Limb (tissue), 2 donors: ENCODE data around the gene SLC2A8.

Source experiments
- DNase-seq, 2 donors: peaks; one replicate each; pipeline ENCODE4 v3.0.0-alpha.2; 2016; ENCODE audit errors: extremely low spot score in 2 of 2

Gene SLC2A8

DNA sequence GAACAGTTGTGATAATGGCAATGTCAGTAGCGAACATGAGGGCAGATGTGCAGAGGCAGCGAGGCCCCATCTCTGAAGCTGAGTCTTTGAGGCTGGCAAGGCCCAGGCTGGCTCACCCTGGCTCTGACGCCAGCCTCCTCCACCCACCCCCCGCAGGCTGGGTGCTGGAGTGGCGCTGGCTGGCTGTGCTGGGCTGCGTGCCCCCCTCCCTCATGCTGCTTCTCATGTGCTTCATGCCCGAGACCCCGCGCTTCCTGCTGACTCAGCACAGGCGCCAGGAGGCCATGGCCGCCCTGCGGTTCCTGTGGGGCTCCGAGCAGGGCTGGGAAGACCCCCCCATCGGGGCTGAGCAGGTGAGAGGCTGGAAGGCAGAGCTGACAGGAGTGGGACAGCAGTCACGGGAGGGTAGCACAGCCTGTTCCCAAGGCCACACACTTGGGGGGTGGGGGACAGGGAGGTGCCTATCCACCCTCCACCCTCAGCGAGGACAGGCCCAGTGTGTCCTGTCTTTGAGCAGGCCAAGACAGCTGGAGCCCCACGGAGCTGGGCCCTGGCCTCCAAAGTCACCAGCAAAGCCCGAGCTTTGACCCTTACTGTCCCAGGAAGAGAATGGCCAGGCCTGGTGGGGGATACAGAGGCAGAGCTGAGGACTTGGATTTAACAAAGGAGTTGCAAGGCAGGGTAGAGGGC, 5.6 kb downstream of the SLC2A8 start:
- no peak for DNase-seq

DNA sequence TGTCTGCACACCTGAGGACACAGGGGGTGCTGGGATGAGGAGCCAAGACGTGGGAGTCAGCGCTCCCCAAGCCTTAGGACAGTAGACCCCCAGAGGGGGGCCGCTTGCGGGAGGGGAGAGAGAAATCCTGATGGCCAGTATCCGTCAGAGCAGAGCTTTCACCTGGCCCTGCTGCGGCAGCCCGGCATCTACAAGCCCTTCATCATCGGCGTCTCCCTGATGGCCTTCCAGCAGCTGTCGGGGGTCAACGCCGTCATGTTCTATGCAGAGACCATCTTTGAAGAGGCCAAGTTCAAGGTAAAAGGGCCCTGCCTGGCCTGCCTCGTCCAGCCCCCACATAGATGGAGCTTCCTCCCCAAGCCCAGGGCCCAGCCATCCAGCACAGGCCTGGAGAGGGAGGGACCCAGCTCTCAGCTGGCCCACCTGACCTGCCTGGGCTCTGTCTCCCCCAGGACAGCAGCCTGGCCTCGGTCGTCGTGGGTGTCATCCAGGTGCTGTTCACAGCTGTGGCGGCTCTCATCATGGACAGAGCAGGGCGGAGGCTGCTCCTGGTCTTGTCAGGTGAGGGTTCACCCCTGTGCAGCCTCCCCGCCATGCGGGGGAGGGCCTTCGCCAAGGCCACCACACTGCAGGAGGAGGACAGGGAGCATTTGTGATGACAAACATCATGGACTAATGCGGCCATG, 6.7 kb downstream of the SLC2A8 start:
- DNase-seq, result no peak

DNA sequence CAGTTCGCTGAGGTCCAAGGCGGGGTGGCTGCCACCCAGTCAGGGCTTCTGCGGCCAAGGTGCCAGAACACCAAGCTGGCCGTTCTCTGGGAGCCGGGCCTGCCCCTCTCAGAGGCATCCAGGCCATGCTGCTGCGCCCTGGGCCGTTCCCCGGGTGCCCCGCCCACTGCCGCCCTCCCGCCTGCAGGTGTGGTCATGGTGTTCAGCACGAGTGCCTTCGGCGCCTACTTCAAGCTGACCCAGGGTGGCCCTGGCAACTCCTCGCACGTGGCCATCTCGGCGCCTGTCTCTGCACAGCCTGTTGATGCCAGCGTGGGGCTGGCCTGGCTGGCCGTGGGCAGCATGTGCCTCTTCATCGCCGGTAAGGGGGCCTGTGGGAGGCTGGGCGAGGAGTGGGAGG, 7.7 kb downstream of the SLC2A8 start:
- no peak for DNase-seq

DNA sequence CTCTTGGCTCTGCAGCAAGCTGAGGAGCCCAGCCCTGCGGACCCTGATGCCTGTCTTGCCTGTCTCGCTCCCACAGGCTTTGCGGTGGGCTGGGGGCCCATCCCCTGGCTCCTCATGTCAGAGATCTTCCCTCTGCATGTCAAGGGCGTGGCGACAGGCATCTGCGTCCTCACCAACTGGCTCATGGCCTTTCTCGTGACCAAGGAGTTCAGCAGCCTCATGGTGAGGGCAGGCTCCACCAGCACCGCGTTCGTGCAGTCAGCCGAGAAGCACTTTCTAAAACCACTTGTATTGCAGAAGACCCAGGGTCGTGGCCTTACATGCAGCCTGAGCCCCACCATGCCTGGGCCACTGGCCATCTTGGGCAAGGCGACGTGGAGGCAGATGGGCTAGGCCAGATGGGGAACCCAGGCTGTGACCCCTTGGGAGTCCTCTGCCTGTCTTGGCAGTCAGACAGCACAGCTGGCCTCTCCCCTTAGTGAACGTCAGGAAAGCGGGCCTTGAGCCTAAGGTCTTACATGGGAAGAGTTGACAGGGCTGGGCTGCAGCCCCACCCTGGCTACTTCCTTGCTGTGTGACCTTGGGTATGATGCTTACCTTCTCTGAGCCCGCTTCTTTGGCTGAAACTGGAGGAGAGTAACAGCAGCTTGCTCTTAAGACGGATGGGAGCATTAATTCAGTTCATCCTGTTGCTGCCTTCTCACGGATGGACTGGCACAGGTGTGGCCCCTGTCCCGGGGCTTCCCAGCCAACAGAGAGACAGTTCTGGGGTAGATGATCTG, 8.6 kb downstream of the SLC2A8 start:
- no peak for DNase-seq

DNA sequence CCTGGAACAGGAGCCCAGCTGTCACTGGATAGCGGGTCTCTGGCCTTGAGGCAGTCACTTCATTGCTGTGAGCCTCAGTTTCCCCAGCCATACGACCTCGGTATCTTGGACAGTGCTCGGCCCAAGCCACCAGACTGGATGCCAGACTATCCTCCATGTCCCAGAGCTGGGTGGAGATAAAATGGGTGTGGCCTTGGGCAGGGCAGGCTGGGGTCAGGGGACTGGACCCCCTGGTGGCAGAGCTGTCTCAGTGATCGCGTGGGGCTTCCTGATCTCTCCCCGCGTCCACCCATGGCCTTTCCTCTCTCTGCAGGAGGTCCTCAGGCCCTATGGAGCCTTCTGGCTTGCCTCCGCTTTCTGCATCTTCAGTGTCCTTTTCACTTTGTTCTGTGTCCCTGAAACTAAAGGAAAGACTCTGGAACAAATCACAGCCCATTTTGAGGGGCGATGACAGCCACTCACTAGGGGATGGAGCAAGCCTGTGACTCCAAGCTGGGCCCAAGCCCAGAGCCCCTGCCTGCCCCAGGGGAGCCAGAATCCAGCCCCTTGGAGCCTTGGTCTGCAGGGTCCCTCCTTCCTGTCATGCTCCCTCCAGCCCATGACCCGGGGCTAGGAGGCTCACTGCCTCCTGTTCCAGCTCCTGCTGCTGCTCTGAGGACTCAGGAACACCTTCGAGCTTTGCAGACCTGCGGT, 10.0 kb downstream of the SLC2A8 start:
- no peak for DNase-seq

DNA sequence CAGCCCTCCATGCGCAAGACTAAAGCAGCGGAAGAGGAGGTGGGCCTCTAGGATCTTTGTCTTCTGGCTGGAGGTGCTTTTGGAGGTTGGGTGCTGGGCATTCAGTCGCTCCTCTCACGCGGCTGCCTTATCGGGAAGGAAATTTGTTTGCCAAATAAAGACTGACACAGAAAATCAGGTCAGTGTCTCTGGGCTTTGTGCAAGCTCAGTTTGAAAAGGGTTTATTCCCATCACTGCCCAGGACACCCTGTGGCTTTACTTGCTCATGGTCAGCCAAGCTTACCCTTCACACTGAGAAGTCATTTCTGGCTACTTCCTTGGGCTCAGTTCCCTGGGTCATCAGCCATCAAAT, 10.5 kb downstream of the SLC2A8 start:
- DNase-seq, result no peak

DNA sequence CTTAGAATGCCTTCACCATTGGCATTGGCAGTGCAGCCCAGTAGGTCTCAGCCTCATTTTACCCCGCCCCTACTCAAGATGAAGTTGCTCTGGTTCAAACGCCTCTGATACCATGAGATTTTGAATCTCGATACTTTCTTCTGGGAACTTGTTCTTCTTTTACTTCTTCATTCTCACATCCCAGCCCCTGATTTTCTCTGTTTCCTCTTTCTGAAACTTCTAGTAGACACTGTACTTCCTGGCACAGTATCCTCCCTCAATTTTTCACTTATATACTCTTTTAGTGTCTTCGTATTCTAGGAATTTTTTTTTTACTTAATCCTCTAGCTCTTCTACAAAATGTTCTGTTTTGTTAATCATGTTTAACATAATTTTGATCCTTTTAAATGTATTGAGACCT, 14.2 kb downstream of the SLC2A8 start:
- DNase-seq, result no peak

DNA sequence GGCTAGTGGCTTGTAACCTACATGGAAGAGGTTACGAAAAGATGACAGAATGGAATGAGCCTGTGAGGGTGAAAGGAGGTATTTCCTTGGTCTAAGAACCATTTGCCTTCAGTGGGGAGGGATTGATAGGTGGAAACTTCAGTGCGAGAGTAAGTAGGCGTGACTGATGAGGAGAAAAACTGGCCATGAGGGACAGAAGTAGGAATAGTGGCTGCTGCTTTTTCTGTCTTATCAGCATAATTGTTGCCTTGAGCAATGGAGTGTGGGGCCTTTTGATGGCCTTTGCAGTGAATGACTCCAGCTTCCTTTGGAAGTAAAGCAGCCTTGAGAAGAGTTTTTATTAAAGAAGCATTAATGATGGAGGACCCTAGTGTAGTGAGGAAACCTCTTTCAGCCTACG, 18.2 kb downstream of the SLC2A8 start:
- DNase-seq, result no peak

DNA sequence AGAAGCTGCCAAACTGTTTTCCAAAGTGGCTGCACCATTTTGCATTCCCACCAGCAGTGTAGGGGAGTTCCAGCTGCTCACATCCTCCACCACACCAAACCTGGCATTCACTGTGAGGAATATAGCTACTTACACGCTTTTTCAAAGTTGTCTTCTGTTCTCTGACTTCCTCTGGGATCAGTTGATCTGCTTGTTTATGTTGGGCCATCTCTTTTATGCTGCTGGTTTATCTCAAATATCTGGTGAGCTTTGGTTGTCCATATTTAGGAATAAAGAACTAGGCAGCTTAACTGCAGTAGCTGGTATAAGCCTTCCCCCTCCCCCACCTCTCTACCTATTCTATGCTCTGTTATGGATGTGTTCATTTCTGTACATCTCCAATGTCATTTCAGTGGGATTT, 18.7 kb downstream of the SLC2A8 start:
- DNase-seq, result no peak

DNA sequence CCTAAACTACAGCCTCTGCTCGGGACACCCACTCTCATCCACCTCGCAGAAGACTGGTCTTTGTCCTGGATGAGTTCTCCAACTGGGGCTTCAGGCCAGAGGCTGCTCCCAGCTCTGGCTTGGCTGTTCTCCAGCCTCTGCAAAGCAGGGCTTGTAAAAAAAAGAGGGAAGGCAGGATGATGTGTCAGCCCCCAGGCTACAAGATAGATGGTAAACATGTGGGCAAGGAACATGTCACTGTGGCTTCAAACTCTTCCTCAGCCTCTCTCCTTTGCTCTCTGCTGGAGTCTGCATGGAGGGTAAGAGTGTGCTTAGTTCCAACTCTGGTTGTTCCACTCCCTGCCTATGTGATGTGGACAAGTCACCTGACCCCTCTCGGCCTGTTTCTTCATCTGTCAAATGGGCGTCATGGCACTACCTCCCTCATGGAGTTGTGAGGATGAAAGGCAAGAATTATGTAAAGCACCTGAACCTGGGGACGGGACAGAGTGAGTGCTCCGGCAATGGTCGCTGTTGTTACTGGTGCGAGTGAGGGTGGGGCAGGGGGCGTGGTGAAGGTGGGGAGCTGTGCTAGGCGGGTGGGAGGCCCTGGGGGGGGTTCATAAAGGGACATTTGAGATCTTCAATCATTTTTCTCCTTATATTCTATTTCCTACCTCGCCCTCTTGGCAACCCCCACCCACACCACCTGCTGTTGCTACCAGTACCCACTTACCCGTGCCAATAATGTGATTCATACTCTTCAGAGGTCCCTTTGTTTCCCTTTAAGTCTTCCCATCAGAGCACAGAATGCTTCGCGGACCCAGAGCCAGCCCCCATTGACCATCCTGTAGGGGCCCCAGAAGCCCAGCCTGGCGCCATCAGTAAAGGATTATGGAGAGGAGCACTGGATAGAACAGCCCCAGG, 20.4 kb downstream of the SLC2A8 start:
- DNase-seq, result no peak

DNA sequence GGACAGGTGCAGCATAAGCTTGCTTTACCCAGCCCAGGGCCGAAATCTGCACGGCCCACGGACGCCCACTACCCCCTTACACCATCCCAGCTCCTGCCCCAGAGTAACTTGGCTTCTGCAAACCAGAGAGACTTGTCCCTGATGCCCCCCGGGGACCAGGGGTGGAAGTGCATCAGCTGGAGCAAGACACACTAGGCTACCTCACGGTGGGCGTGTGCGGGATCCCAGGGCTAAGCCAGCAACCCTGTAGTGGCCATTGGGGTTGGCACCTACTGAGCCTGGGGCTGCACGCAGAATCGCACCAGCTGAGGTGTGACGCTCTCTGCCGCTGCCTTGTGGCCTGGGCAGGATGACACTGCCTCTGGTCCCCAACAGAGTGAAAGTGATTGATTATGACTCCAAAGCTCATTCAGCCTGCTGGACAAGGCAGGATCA, 21.1 kb downstream of the SLC2A8 start:
- no peak for DNase-seq

DNA sequence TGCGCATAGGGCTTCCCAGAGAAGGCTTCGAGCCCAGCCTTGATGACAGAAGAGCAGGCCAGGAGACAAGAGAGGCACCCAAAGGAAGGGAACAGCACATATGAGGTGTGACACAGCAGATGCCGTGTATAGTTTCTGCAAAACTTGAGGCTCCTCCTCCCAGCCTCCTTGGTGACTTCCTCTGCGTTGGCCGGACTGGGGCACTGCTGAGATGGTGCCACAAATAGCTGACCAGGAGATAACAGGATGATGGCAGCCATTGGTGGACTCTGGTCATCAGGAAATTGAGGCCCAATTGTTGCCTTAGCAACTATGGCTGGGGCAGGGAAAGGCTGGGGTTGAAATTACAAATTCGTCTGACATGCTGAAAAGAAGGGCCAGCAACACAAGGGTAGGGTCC, 22.4 kb downstream of the SLC2A8 start:
- DNase-seq, result no peak

DNA sequence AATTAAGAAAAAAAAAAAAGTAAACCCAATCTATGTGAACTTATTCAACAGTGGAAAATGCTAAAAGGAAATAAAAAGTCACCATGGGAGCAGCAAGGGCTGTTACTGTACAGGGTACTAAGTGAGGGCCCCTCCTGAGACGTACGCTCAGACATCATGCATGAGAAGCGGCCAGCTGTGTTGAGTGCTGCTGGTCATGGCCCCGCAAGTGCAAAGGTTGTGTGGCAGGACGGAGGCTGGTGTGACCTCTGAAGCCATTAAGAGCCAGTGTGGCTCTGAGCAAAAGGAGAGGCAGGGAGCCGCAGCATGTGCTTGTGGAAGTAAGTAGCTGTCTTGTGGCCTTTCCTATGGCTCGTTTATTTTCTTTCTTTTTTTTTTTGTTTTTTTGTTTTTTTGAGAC, 24.1 kb downstream of the SLC2A8 start:
- no peak for DNase-seq

DNA sequence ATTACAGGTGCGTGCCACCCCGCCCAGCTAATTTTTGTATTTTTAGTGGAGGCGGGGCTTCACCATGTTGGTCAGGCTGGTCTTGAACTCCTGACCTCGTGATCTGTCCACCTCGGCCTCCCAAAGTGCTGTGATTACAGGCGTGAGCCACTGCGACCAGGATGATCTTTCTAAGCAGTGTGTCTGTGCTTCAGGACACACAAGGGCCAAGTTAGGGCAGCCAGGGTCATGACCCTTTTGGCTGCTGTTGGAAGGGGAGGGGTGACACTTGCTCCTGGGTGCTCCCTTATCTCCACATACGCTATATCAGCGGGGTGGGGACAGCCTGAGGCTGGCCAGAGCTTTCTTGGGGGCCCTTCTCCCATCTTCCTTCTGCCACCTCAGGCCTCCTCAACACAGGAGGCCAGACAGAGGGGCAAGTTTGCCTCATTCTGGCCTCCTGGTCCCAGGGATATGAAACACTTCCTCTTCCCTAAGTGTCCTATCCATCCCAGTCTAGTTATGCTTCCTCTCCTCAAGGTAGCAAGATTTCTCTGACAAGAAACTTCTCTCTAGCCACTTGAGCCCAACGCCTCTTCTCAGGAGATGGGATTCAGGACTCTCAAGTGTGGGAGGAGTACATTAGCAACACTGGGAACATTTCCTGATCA, 25.3 kb downstream of the SLC2A8 start:
- no peak for DNase-seq

DNA sequence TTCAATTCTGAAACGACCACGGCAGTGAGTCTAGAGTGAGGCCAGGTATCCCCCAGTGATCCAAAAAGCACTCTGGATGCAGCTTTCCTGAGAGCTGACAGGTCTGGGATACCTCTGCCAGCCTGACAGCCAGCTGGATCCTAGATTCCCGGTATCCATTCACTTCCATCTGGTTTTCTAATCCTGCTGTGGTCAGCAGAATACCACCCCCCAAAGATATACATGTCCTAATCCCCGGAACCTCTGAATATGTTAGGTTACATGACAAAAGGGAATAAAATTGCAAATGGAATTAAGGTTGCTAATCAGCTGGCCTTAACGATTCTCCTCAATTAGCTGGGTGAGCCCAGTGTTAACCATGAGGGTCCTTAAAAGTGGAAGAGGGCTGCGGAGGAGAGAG, 25.8 kb downstream of the SLC2A8 start:
- no peak for DNase-seq

DNA sequence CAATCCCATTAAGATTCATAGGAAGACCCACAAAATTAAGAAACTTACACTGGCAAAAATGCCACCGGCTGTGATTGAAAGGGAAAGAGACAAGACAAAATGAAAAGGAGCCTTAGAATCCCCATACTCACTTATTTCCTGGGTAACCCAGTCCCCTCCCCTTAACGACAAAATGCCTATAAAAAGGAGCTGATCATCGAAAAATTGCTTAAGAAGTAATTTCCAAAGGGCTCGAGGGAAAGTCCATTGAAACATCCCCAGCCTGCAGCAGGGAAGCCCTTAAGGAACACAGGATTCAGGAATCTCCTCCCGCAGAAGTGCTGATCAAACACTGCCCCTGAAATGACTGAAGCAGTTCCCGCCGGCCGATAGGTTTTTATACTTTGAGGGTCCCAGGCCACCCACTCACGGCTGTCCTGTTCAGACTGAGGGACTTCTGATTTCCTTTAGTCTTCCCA, 26.5 kb downstream of the SLC2A8 start:
- no peak for DNase-seq

DNA sequence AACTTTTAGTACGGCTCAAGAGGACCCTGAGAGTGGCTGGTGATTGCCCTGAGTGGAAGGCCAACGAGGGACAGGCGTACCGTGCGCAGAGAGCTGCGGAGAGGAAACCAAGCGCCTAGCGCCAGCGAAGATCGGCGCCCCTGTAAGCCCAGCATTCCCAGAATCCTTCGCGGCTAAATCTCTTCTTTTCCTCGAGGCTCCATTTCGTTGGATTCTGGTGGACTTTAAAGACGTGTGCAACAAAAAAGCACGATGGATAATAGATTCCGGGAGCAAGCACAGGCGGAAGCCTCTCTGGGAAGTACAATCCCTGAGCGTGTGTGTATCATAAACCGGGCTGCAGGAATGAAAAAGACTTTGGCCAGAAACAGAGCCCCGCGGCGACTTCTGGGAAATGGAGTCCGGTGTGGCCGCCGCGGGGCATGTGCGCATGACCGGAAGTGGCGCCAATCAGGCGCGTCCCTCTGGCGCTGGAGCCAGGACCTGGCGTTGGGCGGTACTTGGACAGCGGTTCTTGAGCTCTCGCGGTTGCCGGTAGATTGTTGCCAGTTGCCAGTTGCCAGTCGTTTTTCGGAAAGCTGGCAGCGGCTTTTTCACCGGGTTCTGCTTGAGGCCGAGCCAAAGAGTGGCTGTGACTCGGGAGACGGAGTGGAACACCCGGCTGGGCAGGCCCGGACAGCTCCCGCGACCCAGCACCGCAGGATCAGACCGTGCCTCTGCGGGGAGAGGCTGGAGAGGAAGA, 27.1 kb downstream of the SLC2A8 start, which contains the start of gene ZNF79:
Gene ZNF79 (plus strand): TSS at position 449 of the 742 bp plus-strand sequence. CDS start 406 bp downstream, outside the sequence.
- peak; percentile 93 to 95 for DNase-seq

DNA sequence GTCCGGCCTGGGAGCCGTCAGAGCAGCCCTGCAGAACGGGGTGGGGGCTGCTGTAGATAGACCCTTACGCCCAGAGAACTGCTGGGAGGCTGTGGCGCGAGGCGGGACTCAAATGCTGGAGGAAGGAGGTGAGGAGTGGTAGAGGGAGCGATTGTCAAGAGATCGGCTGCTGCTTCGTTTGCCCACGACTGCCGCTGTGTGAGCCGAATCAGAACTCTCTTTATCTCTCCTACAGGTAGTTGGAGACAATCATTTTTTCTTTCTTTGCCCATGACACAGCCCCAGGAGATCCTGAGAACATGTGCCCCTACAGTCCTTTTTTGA, 27.7 kb downstream of the SLC2A8 start:
- no peak for DNase-seq

DNA sequence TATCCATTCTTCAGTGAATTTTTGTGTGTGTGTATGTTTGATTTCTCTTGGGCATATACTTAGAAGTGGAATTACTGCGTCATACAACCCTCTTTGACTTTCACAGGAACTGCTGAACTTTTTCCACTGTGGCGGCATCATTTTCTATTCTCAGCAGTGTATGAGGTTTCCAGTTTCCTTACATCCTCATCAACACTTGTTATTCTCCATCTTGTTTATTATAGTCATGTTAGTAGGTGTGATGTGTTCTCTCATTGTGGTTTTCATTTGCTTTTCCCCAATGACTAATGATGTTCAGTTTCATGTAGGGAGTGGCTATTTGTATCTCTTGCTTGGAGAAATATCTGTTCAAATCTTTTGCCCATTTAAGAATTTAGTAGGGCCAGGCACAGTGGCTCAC, 29.8 kb downstream of the SLC2A8 start:
- no peak for DNase-seq

DNA sequence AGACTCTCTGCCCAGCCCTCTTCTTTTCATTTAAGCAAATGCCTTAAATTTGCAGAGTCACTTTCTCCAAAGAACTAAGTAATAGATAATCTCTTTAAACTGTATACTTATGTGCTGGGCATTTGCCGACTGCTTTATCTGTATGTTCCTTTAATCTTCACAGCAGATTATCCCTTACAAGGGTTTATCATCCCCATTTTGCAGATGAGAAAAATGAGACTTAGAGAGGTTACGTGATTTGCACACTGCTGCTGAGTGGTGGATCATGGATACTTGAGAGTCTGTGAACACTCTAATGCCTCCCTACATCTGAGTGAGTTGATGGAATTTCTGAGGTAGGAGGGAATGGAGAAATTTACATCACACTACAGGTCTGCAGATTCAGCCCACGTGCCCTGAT, 31.4 kb downstream of the SLC2A8 start:
- no peak for DNase-seq
